ENCODE results near the gene EPS8. TPM values are rescaled to one million over a fixed set of nuclear protein-coding genes. Genes with fewer than 3 reads are reported as not detected.

Gene EPS8
- total RNA-seq, 1 experiment from 2014 or later: 85.3 TPM

GRCh38 chr12:15592934-15593333 lies 196.3 kb downstream of the EPS8 start:
- ChIA-PET CTCF (interaction anchor here (0.6 to 14.2 kb wide), 10 partner anchors 23 to 305 kb away, joined by 3 to 222 read pairs (median 3); partner anchors contain the start of gene EPS8), POLR2A (interaction anchor here (0.9 to 1.6 kb wide), 2 partner anchors 196 to 318 kb away, joined by 3 read pairs; partner anchors contain the start of gene DERA)
- TF ChIP-seq CTCF (IDR thresholded peaks at IDR 0.05; ENCODE audit: unreplicated experiment): no peak
- no peaks in the 10 kb centered on the region for H3K36me3 Mint-ChIP-seq (ENCODE audit: insufficient read depth, unreplicated experiment)
- no peak overlapping the region for H3K27ac Mint-ChIP-seq (ENCODE audit: low read depth, unreplicated experiment)
- no TSS peak for BruUV-seq (replicated peaks)
- no peaks in the 10 kb centered on the region for H3K27me3 Mint-ChIP-seq (ENCODE audit: insufficient read depth, unreplicated experiment)
- DNase-seq (ENCODE audit: unreplicated experiment): peak; percentile 20
- intact Hi-C loops (cut with micrococcal nuclease): loop anchor here (5.0 to 10.0 kb wide), 2 partner anchors 112 to 179 kb away; no protein-coding TSS in a partner anchor
- peaks cover 10% of the 10 kb centered on the region for H3K4me1 Mint-ChIP-seq (ENCODE audit: insufficient read depth, unreplicated experiment)
- H3K4me3 Mint-ChIP-seq (ENCODE audit: unreplicated experiment): no peak overlapping the region
- no peaks in the 10 kb centered on the region for H3K9me3 Mint-ChIP-seq (ENCODE audit: unreplicated experiment)

GRCh38 chr12:15591811-15592210 lies 197.4 kb downstream of the EPS8 start:
- BruUV-seq (replicated peaks): no TSS peak
- H3K9me3 Mint-ChIP-seq (ENCODE audit: unreplicated experiment): no peaks in the 10 kb centered on the region
- no peak overlapping the region for H3K4me3 Mint-ChIP-seq (ENCODE audit: unreplicated experiment)
- intact Hi-C loops (cut with micrococcal nuclease): loop anchor here (5.0 to 10.0 kb wide), 2 partner anchors 113 to 180 kb away; no protein-coding TSS in a partner anchor
- CTCF ChIA-PET: interaction anchor here (0.6 to 14.2 kb wide), 11 partner anchors 40 to 306 kb away, joined by 3 to 222 read pairs (median 6); partner anchors contain the start of gene EPS8
- H3K4me1 Mint-ChIP-seq (ENCODE audit: insufficient read depth, unreplicated experiment): peaks cover 10% of the 10 kb centered on the region
- DNase-seq (ENCODE audit: unreplicated experiment): no peak
- POLR2A ChIA-PET: interaction anchor here (0.7 to 3.5 kb wide), 5 partner anchors 38 to 319 kb away, joined by 3 to 15 read pairs (median 7); partner anchors contain the start of genes DERA and EPS8
- no peak overlapping the region for H3K27ac Mint-ChIP-seq (ENCODE audit: low read depth, unreplicated experiment)
- TF ChIP-seq CTCF (IDR thresholded peaks at IDR 0.05; ENCODE audit: unreplicated experiment): no peak
- H3K27me3 Mint-ChIP-seq (ENCODE audit: insufficient read depth, unreplicated experiment): no peaks in the 10 kb centered on the region
- no peaks in the 10 kb centered on the region for H3K36me3 Mint-ChIP-seq (ENCODE audit: insufficient read depth, unreplicated experiment)

- ChIA-PET POLR2A (interaction anchor here (0.6 to 3.5 kb wide), 9 partner anchors 57 to 1138 kb away, joined by 3 to 15 read pairs (median 4); partner anchors contain the start of gene EPS8), CTCF (interaction anchor here (0.6 to 14.2 kb wide), 46 partner anchors 9 to 1079 kb away, joined by 3 to 222 read pairs (median 4); no protein-coding TSS in a partner anchor)
- Mint-ChIP-seq H3K4me3 (ENCODE audit: unreplicated experiment) (peak overlapping the region; percentile 72), H3K9me3 (ENCODE audit: unreplicated experiment) (no peaks in the 10 kb centered on the region), H3K27me3 (ENCODE audit: insufficient read depth, unreplicated experiment) (no peaks in the 10 kb centered on the region), H3K36me3 (ENCODE audit: insufficient read depth, unreplicated experiment) (no peaks in the 10 kb centered on the region), H3K4me1 (ENCODE audit: insufficient read depth, unreplicated experiment) (peaks cover 10% of the 10 kb centered on the region), H3K27ac (ENCODE audit: low read depth, unreplicated experiment) (peak overlapping the region; percentile 95)
- no TSS peak for BruUV-seq (replicated peaks)
- DNase-seq (ENCODE audit: unreplicated experiment): peak; percentile 79
- peak; percentile 82 for TF ChIP-seq CTCF (IDR thresholded peaks at IDR 0.05; ENCODE audit: unreplicated experiment)
- intact Hi-C loops (cut with micrococcal nuclease): loop anchor here (1.0 to 10.0 kb wide), 5 partner anchors 114 to 309 kb away; no protein-coding TSS in a partner anchor
Measured at GRCh38 chr12:15590180-15590826, 198.9 kb downstream of the EPS8 start.

Data from MCF 10A (cell line).